CD4-positive, alpha-beta T cell treated with Interleukin-10 for 1 hour (primary cell): Measurements from ENCODE around the gene KISS1R.
A peak's percentile ranks its signal among the peaks of the same experiment; 100 is the strongest.

Source experiments
- DNase-seq: peaks from one replicate; pipeline ENCODE4 v3.0.0-alpha.2; 2020

The KISS1R gene

DNA sequence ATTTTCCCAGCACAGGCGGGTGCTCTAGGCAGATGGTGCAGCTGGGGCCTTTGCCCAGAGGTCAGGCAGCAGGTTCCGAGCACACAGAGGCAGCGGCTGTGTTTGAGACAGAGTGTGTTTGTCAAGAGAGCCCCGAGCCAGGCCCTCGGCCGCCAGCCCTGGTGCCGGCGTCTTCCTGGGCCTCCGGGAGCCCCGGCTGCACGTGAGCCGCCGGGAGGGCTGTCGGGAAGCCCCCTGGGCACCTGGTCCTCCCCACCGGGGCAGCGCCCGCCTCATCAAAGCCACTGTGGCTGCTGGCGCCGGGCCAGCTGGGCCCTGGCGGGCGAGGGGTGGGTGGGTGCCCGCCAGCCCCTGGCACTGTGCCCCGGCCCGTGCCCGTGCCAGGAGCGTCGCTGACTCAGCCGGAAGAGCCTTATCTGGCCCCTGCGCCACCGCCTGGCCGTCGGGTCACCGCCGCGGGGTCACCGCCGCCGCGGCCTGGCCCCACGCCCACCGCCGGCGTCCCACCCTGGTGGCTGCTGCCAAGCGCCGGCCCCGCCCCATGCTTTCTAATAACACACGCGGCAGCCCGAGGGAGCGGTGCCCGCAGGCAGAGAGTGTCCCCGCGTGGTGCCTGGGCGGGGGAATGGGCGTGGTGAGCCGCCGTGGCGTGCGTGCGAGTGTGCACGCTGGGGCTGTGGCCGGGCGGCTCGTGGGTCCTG is 23.6 kb downstream of the KISS1R start:
- peak; percentile 86 for DNase-seq

DNA sequence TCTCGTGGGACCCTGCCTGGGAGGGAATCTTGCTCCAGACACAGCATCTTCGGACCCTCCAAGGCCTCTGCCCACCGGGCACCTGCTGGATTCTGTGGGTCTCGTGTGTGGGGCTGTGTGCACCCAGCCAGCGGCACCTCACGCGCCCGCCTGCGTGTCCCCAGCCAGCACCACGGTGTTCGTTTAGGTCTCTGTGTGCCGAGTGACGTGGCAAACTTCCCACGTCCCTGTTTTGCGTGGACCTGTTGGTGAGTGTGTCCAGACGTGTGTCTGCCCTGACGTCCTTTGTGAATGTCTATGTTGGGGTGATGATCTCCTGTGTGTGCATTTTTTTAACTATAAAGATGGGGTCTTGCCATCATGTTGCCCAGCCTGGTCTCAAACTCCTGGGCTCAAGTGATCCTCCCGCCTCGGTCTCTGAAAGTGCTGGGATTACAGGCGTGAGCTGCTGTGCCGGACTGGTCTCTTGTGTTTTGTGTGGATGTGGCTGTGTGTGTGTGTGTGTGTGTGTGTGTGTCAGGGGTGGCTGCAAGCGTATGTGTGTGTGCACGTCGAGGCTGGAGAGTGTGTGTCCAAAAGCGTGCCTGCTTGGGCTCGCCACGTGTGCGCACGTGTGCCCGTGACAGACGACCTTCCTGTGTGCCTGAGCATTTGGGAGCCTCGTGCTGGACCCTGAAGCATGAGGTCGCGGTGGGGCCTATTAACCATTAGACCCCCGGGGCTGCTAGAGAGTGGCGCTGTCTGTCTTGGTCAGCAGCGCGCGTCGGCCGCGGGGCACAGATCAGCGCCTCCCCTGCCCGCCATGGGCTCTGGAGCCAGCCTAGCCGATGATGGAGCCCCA is 24.4 kb downstream of the KISS1R start:
- no peak for DNase-seq

DNA sequence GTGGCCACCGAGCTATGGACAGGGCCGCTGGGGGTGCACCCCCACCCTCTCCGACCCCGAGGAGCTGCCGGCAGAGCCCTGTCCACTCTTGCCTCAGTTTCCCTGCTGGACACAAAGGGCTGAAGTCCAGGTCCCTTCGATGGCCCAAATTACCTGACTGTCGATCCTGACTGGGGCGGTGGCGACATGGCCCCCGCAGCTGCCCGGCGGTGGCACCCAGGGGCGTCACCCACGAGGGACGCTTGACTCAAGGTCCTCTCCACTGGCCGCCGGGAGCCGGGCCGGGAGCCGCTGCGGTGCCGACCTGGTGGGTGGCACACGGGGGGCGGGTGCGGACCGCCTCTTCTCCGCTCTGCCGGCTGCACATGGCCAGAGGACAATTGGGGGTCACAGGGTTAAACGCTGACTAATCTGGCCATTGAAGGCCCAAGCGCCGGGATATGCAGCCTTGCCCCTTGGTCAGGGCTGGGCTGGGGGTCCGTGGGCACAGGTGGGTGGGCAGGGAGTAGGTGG is 25.1 kb downstream of the KISS1R start:
- no peak for DNase-seq

DNA sequence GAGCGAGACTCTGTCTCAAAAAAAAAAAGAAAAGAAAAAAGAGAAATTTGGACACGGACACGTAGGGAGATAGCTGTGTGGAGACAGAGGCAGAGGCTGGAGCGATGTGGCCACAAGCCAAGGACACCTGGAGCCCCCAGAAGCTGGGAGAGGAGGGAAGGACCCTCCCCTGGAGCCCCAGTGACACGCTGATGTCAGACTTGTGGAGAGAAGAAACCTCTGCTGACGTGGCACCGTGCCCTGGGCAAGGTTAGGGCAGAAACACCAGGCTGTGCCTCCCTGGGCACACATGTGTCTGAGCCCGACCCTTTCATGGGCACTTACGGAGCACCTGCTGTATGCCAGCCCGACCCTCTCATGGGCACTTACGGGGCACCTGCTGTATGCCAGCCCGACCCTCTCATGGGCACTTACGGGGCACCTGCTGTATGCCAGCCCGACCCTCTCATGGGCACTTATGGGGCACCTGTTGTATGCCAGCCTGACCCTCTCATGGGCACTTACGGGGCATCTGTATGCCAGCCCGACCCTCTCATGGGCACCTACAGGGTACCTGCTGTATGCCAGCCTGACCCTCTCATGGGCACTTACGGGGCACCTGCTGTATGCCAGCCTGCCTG is 26.5 kb downstream of the KISS1R start:
- DNase-seq = no peak

DNA sequence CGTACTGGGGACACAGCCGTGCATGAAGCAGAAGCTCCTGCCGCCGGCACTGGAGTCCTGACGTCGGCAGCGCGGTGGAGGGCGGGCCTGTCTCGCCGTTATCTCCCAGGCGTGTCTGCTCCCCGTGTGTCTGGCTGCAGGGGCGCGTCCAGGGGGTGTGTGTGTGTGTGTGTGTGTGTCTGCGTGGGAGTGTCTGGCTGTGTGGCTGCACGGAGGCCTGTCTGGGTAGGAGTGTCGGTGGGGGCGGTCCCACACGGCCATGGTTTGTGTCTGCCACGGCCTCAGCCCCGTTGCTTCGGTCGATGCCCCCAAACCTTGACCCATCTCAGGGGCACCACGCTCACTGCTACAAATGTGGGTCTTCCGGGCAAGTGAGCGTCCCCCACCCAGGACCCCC is 27.0 kb downstream of the KISS1R start:
- no peak for DNase-seq

DNA sequence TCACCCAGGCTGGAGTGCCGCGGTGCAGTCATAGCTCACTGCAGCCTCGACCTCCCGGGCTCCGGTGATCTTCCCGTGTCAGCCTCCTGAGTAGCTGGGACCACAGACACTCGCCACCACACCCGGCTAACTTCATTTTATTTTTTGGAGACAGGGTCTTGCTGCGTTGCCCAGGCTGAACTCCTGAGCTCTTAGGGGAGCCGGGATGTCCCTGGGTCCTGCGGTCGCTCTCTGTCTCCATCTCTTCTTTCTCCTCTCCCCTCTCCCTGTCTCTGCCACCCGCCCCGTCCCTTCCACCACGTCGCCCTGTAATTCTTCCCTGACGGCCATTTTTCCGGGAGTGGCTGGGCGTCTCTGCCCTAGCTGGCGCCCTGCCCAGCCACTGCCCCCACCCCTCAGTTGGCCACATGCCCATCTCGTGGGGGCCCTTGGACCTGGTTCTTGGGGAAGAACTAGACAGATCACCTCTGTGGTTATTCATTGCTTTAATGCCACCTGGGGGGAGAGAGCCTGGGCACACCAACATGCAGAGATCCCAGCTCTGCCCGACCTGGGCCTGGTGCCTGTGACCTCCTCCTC is 27.6 kb downstream of the KISS1R start:
- no peak for DNase-seq

DNA sequence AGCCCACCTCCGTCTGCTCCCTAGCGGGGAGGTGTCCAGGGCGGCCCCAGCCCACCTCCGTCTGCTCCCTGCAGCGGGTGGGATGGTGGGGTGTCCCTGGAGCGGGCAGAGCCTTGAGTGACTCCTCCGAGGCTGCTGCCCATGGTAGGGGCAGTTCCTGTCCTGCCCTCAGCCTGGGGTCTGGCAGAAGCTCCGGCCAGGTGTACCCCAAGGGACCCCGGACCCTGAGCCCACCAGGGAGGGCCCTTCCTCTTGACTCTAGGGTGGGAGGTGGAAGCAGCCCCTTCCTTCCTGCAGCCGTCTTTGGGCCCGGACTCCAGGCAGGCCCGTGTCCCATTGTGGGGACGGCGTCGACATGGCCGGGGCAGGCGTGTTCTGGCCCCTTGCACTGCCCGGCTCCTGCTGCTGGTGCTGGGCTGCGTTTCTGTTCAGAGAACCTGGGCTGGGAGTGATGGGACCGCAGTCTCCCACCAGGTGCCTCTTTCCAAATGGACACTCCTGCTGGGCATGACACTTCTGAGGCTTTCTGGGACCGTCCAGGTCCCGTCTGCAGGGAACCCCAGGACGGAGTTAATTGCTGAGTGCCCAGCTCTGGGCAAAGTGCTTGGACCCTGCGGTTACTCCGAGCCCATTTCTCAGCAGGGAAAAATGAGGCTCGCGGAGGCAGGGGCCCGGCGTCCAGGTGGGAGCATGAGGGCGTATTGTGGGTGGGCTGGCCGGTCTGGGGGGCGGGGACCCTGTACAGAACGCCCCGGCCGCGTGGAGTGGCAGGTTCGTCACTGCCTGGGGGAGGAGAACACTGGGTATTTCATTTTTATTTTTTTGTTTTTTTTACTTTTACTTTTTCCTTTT is 28.5 kb downstream of the KISS1R start:
- no peak for DNase-seq

DNA sequence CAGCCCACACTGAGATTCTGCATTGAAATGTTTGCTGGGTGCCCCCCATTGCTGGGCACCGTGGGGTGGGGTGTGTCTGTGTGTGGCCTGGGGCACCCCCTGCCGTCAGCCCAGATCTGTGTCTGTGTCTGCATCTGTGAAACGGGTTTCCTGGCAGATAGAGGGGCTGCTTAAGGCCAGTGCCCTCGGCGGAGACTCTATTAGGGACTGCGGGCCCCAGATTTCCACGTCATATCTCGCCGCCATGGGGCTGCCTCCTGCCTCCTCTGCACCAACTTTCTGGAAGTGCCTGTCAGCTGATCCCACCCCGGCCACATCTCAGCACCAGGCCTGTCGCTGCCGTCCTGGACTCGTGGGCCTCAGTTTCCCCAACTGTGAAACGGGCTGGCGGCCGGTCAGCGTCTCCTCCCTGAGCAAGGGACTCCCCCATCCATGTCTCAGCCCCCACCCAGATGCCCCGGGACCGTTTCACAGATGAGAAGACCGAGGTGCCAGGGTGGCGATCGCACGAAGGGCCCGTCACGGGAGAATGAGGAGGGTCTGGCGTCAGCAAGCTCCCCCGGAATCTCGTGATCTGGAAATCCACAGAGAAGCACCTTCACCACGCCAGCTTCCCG is 30.1 kb downstream of the KISS1R start:
- DNase-seq = no peak

DNA sequence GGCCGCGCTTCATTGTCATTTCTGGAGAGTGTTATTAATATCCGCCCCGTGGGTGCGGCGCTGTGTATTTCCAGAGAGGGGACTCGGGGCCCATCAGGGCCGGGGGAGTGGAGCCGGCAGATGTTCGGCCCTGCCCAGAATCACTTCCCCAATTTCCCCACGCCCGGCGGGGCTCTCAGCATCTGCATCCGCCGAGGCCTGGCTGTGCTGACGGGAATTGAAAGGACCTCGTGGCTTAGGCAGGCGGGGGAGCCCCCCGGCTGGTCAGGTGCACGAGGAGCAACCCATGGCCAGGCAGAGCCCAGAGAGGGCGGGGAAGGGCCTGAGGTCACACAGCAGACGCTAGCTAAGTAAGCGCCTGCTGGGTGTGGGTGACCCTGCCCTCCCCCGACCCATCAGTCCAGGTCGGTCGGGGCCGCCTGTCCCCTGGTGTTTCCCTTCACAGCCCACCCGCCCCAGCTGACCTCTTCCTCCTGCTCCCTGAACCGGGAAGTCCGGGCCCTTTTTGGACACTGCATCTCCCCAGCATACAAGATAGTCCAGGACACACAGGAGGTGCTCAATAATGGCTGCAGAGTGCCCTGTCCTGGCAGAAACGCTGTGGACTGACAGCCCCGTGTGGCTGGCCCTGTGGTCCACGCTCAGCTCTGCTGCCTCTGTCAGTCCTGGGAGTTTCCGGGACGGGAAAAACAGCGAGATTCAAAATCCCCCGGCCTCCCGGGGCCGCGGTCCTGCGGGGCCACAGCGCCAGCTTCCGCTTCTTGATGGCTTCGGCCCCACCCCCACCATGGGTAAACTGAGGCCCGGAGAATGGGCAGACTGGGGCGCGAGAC is 30.8 kb downstream of the KISS1R start:
- peak; percentile 41 for DNase-seq

DNA sequence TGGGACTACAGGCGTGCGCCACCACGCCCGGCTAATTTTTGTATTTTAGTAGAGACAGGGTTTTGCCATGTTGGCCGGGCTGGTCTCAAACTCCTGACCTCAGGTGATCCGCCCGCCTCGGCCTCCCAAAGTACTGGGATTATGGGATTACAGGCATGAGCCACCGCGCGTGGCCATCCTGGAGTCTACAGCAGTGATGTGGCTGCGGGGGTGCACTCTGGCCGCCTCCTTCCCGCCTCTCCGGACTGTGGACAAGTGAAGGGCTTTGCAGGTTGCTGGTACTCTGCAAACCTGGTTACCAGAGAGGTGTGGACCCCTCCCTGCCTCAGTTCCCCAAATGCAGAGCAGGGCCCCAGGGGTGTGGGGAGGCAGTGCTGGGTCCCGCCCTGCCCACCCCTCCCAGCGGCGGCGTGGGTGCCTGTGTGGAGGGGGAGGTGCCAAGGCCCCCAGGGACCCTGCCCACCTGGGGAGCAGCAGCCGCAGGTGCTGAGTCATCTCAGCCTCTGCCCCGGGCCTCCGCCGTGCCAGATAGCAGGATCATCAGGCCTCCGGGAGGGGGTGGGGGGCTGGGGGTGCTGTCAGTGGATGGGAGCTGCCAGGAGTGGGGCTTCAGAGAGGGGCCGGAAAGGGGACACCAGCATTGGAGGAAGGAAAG is 31.8 kb downstream of the KISS1R start:
- no peak for DNase-seq

DNA sequence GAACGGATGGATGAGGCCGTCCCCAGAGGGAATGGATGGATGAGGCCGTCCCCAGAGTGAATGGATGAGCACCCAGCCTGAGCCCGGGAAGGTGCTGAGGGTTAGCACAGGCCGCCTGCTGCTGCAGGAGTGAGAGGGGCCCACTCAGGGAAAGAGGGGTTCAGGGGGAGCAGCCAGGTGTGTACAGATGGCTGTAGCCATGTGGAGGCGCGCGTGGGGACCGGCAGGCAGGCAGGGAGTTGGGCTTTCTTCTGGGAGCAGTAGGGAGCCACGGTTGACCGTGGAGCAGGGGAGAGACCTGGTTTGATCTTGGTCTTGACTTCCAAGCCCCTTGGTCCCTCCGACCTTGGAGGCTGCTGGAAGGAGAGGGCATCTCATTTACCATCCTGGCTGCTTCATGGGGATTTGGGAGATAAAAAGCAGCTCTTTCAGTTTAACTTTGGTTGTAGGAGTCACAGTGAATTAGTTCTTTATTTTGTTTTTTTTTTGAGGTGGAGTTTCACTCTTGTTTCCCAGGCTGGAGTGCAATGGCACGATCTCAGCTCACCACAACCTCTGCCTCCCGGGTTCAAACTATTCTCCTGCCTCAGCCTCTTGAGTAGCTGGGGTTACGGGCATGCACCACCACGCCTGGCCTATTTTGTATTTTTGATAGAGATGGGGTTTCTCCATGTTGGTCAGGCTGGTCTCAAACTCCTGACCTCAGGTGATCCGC is 33.4 kb downstream of the KISS1R start:
- DNase-seq = no peak

DNA sequence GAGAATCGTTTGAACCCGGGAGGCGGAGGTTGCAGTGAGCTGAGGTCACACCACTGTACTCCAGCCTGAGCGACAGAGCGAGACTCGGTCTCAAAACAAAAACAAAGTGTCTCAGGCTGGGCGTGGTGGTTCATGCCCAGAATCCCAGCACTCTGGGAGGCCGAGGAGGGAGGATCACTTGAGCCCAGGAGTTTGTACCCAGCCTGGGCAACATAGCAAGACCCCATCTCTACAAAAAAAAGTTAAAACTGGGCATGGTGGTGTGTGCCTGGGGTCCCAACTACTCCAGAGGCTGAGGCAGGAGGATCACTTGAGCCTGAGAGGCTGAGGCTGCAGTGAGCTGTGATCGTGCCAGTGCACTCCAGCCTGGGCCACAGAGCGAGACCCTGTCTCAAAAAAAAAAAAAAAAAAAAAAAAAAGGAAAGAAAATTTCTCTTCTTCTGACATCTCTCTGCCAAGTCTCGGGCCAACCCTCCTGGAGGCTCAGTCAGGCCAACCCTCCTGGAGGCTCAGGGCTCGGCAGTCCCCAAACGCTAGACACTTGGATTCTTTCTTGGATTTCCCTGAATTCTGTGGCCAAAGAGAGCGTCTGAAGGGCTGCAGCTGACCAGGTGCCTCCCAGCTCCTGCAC is 35.0 kb downstream of the KISS1R start:
- no peak for DNase-seq

DNA sequence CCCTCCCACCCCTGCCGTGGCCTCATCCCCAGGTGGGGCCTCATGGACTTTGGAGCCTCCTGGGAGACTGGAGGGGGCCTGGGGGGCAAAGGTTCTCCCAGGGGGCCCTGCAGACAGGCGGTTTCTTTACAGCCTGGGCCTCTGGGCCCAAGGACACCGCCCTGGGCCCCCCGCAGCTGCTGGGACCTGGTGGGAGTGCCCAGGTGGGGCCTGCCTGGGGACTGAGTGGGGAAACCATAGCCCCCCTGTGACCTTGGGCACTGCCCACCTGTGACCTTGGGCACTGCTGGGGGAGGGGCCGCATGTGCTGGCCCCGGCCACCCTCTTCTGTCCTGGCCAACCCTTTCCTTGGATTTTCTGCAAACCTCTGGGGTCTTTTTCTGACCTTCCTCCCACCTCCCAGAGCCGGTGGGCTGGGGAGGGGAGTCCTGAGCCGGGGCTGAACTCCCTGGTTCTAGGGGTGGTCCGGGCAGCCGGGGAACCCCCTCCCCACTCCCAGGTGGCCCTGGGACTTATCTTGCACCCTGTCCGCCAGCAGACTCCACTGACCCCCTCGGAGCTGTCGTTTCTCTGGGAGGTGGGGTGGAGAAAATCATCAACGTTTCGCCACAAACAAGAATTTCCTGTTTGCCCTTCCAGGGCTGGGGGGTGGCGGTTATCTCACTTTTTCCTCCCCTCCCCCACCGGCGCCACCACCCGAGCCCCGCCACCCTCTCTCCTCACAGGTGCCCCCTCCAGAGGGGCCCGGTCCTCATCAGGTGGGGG is 35.7 kb downstream of the KISS1R start:
- no peak for DNase-seq

DNA sequence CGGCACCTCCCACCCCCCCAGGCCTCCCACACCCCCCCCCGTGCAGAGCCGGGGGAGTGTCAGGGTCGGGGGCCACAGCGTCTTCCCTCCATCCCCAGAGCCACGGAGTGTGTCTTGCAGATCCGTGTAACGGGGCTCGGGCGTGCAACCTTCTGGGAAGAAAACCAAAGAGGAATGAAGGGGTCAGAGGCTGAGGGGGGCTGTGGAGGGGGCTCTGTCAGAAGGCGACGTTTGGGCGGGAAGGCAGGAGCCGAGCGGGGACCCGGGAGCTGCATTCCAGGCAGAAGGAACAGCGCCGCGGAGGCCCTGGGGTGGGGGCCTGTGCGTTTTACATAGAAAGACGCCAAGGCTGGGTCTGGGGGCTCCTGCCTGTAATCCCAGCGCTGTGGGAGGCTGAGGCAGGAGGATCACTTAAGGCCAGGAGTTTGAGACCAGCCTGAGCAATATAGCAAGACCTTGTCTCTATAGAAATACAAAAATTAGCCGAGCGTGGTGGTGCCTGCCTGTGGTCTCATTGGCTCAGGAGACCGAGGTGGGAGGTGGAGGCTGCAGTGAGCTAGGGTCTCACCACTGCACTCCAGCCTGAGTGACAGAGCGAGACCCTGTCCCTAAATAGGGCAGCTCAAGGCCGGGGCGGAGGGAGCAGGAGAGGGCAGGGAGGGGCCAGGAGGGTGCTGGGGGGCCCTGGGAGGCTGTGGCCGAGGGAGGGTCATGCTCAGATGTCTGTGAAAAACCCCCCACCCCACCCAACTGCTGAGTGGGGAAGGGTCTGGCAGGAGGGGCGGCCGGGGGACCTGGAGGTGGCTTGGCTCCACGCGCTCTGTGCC is 36.5 kb downstream of the KISS1R start:
- no peak for DNase-seq

DNA sequence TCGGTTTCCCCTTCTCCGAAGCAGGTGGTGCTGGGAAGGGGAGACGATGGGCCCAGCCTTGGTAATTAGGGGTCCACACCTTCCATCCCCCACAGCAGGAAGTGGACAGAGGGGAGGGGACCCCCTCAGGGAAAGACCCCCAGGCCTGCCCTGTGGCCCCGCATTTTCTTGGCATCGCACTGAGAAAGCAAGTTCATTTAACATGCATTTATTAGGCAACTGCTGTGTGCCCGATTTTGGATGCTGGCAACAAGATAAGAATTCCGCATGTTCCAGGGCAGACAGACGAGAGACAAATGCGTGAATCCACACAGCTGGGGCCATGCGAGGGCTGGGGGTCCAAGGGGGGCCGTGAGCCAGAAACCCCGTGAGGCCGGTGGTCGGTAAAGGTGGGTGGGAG is 37.1 kb downstream of the KISS1R start:
- no peak for DNase-seq

DNA sequence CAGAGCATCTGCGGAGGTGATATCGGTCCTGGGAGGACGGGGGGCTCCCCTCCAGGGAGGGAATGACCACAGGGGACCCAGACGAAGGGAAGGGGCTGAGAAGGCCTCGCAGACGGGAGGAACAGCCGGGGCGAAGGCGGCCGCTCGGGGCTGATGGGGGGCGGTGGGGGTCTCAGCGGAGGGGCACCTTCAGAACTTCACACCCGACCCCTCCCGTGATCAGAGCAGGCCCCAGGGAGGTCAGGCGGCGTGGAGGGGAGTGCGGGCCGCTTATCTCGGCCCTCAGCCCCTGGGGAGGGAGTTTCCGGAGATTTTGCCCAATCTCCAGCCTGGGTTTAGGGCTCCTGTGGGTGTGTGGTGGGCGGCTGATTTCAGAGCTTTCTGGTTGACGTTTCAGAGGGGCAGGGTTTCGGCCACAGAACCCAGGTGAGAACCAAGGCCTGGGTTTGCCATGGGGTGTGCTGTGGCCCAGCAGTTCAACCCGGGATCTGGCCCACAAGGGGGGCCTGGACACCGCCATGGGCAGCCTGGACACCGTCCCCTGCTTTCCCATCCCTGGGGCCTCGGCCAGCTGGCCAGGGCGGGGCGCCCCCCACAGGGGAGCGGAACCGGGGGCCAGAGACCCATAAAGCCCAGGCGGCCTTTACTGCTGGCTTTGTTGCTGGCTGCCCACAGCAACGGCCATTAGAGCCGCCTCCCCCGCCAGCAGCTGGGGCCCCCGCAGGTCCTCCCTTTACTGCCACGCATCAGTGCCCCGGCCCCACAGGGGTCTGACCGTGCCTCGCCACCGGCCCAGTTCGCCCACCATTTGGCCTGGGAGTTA is 37.8 kb downstream of the KISS1R start:
- no peak for DNase-seq
